HG03342 (cell line): ENCODE data around the gene CLDN4.

Source experiments
- ATAC-seq: cut with Tn5 transposase; IDR thresholded peaks from one replicate; pipeline ENCODE4 v1.9.1; 2021; ENCODE audit warnings: mild to moderate bottlenecking, moderate library complexity; ENCODE audit not compliant: unreplicated experiment

Gene CLDN4

DNA sequence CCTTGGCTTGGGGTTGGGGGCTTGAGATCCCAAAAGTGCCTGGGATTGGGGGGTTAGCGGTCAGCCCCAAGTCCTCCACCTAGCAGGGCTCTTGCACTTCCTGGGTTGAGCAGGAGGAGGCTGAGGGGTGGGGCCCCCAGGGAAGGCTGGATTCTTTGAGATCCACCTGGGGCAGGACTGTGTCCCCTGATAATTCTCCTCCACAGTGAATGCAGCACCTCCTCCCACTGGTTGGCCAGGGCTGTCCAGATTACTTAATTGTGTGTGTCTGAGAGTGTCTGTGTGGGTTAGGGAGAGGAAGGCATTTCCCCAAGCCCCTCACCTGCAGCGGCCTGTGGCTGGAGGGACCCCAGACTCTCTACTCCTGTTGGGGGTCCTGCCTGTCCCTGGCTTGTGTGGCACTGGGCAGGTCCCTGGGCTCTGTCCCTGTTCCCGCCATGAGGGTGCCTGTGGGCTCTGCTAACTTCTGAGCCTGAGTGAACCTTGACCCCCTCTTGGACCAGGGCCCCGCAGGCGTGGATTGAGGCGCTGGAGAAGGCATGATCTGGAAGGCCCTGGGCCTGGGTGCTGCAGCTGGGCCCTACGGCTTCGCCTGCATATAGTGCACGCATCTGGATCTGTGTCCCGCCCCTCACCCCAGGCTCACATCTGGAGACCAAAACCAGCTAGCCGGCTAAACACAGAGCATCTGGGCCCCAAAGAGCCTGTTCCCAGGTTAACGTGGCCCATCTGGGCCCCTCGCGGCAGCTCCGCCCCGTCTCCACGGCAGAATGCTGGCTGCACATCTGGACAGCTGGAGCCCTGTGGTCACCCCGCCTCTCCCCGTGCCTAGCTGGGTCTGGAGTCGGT, 40.6 kb downstream of the CLDN4 start:
- no peak for ATAC-seq

DNA sequence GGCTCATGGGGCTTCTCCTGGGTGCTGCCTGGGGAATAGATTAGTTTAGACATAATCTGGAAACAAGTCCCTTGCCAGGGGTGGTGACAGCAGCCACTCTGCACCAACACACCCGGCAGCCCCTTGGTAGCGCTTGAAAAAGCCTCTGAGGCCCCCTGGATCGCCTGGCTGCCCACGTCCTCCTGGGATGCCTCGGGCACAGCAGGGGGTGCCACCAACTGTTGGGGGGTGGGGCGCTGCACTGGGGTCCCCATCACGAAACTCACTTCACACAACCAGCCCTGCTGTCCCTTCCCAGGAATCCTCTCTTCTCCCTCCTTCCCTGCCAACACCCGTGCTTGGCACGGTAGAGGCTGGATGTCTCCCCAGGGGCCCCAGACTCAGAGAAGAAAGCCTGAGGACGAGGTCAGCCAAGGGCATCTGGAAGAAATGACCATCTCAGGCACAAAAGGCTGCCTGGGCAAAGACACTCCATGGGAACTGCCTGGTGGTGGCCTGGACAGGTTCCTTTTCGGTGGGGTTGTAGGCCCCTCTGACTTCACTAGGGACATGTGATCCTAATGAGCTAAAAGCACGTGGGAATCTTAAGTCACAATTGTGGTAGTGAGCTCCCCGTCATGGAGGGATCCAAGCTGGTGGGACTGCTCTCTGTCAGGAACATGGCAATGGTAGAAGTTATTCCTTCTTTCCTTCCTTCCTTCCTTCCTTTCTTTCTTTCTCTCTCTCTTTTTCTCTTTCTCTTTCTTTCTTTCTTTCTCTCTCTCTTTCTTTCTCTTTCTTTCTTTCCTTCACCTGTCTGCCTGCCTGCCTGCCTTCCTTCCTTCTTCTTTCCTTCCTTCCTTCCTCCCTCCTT, 41.5 kb downstream of the CLDN4 start:
- no peak for ATAC-seq

DNA sequence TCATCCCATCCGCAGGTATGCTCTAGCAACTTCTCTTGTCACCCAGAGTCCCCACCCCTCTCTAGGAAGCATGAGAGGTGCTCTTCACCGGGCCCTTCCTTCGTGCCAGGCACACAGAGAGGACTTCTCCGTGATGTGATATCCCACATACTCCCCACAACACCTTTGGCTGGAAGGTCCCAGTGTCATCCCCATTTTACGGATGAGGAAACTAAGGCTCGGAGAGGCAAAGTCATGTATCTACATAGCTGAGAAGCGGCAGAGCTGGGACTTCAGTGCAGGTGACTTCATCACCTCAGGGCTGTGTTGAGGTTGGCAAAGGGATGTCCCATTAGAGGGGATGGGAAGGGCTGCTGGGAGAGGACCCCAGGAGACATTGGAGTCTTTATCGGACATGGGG, 45.6 kb downstream of the CLDN4 start:
- ATAC-seq, result no peak

DNA sequence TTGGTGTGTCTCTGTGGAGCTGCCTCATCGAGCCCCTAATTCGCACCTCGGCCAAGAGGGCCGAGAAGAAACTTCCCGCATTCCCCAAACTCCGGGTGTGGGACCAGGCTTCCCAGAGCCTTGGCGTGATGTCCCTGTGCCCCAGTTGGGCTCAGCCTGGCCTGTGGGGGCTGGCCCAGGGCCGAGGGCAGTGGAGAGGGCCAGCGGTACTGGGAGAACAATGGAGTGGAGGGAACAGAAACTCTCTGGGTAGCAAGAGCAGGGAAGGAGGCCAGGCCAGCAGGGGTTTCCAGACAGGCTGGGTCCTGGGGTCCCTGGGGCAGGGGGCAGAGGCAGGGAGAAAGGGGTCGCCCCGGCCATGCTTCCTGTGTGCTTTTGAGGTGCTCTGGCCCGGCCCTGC, 46.2 kb downstream of the CLDN4 start:
- no peak for ATAC-seq

DNA sequence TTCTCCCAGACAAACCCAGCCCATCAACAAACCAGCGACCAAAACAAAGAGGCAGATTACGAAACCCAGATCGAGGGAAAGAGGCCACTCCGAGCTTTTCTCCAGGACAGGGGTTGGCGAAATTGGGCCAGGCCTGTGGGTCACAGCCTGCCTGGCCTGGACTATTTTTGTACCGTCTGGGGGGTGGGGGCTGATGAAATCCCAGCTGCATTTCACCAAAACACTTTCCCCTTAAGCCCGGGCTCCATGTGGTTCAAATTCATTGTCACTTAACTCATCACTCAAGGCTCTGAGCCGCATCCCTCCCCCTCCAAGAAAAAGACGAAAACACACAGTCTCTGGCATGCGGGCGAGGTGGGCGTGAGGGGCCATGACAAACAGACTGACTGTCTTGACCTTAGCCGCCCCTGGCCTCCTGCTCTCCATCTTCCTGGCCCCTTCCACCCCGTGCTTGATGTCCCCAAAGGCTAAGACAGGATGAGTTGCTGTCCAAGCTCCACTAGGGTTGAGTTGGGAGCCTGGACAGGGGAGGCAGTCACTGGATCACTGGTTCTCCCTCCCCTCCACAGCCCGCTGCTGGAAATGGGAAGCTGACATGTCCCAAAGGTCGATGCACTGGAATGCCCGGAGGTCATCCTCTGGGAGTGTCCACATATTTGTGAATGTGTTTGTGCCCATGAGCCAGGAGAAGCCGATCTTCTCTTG, 49.3 kb downstream of the CLDN4 start:
- ATAC-seq, result no peak

DNA sequence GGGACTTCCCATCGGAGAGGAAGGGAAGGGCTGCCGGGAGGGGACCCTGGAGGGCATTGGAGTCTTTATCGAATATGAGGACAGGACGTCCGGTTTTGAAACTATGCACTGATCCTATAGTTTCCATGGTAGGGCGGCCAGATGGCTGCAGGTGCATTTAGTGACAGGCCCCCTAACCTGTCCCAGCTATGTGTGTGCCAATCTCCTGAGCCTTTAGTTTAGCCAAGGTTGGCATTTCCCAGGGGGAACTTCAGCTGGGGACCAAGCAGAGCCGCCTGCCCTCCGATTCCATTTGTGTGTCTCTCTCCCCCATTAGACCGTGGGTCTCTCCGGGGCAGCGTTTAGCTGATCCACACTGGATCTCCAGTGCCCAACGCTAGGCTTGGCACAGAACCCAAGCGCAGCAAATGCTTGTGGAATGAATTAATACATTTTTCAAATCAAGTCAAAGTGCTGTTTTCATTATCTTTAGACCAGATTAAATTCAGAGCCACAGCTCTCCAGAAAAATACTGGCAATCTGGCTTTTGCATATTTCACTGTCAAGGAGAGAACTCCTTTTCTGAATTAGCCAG, 50.0 kb downstream of the CLDN4 start:
- no peak for ATAC-seq

DNA sequence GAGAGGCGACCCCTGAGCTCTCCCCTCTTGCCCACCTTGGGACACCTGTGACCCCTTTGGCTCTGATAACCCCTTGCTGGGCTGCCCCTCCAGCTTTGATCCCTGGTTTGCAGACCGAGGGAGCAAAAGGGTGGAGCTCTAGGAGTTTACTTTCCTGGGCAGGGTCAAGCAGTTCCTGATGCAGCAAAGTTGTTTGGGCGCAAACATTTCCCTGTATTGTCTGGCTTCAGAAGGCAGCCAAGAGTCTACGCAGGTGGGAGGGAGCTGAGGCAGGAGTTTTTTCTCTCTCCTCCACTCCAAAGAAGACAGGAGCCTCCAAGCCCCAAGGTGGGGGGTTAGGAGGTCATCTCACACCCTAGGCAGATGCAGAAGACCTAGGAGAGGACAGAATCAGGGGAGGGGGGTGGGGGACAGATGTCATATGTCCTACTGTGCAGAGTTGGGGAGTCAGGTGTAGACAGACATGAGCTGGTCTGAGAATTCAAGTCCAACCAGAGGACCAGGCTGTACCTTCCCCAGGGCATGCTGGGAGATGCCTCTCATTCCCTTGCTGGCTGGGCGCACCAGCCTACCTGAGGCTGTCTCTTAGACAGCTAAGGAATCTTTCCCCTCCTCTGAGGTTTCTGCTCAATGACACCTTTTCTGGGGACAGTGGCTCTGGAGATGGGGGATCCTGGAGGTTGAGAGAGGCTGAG, 50.7 kb downstream of the CLDN4 start:
- no peak for ATAC-seq

DNA sequence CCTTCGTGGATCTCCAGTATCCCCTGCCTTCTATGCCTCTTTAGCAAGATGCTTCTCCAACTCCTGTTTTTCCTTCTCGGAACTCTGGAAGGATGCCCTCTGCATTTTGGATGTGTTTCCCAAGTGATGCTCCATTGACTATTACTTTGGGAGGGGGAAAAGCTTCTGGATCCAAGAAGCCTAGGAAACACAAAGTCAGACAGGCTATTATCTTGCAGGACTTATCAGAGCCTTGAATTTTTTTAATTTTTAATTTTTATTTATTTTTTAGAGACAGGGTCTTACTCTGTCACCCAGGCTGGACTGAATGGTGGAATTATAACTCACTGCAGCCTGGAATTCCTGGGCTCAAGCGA, 51.2 kb downstream of the CLDN4 start:
- no peak for ATAC-seq
